Measurements from ENCODE around the gene DOC2B.

The DOC2B gene

DNA sequence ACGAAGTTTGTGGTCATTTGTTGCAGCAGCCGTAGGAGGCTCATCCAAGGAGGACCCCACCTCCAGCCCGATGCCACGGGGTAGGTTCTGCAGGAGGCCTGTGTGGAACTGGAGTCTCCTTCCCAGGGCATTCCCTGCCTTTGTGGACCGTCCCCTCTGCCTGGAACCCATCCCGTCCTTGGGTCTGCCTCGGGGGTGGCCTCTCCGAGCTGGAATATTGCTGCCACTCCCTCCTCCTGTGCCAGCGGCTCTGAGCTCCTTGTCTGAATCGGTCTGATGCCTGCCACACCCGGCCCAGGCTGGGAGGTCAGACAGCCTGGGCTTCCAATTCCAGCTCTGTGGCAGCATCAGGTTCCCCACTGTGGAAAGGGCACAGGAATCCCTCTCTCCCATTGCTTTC, 18.8 kb downstream of the DOC2B start:
- no peak for DNase-seq (ENCODE audit: low read depth)

DNA sequence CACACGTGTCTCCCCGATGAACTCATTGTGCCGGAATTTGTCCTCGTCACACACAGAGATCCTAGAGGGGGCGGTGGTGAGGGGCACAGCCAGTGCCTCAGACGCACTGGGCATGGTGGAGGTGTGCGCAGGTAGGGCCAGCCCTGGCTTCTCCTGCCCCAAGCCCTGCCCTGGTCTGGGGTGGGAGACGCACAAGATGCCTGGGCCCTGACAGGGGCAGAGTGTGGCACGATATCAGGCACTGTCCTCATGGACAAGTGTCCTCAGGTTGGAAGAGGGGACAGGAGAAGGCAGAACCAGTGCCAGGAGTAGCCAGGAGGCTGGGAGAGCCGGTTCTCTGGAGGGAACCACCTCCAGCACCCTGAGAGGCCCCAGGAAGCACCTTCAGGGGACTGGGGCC, 20.0 kb downstream of the DOC2B start:
- no peak for DNase-seq (ENCODE audit: low read depth)

DNA sequence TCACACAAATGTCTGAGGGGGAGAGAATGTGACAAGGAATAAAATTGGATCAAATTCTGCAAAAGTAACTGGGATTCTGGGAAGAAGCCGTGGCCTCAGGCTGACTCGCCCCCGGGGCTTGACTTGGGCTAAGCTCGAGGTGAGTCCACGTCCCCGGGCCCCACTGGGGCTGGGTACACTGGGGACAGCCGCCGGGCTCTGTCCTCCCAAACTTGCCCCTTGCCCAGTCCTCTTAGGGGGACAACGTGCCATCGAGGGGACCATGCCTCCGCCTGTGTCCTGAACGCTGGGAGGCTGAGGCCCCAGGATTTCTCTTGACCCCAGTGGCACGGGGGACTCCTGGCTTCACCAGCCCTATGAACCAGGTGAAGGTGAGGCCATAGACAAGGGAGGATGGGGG, 21.1 kb downstream of the DOC2B start:
- DNase-seq (ENCODE audit: low read depth) = no peak

DNA sequence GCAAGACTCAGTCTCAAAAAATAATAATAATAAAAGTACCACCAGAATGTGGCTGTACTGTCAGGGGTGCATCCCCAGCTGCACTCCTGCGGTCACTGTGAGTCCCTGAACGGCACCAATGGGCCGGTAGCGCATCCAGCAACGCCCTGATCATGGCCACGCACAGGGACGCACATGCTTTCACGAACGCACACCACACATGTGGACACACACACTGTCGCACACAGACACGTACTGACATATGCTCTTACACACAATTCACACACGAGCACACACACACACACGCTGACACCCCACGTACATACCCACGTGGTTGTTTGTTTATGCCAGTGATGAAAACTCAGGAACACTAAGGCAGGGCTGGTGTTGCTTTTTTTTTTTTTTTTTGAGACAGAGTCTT, 21.8 kb downstream of the DOC2B start:
- no peak for DNase-seq (ENCODE audit: low read depth)

DNA sequence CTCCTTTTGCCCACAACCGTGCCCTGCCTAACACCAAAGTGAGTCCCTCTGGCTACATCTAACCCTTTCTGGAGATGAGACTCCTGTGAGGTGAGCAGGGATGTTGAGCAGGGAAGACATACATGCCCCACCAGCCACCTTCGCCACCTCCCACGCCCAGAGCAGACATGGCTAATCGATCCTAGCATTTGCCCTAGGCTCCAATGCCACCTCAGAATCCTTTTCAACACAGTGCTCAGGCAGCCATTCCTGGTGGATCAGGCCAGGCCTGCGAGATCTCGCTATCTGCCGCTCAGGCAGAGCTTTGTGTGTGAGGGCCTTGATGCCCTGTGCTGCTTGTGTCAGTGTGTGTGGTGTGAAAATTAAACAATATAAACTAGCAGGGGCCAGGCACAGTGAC, 23.1 kb downstream of the DOC2B start:
- DNase-seq (ENCODE audit: low read depth) = no peak

DNA sequence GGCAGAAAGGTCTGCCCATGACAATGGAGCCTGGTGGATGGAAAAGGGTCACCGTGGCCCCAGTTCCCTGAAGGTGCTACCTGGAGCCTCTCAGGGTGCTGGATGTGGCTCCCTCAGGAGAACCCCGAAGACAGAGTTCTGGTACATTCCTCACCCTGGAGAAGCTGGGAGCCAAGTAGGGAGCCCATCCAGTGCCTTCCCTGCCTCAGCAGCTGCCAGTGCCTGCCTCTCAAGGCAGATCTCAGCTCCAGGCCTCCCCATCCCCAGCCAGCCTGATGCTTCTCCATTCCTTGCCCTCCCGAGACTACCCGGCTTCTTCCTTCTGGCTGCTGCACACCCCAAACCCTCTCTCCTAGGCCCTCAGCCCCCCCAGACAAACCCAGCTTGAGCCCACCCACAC, 23.5 kb downstream of the DOC2B start:
- DNase-seq (ENCODE audit: low read depth) = no peak

DNA sequence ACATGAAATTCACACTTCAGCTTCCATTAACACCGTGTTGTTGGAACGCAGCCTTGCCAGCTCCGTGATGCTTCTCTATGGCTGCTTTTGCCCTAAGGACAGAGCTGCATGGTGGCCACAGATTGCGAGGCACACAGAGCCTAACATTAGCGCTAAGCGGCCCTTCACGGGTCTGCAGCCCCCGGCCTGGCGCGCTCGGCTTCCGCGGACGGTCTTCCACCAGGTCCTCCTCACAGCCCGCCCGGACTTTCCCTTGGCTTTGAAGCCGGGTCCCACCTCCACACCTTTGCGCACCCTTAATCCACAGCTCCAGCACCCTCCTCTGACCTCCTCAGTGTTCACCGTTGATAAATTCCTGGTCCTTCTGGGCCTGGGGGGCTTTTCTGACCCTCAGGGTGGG, 24.5 kb downstream of the DOC2B start:
- no peak for DNase-seq (ENCODE audit: low read depth)

DNA sequence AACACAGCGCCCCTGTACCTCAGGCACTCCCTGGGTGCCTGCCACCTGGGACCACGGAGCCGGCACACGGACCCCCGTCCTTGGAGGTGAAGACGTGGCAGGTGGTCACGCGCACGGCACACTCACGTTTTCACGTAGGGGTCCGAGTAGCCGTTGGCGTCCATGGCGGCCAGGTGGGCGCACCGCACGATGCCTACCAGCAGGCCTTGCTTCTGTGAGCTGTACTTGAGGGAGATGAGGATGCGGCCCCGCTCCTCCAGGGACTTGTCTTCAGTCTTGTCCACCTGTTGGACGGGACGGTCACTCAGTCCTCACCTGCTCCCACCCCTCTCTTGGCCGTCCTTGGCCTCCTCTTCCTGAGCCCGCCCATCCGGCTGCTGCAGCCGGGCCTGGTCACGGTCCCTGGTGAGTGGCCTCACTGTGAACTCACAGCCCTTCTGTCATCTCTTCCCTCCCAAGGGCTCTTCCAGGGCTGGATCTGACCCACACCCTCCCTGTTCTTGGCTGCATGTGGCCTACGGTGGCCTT, 25.3 kb downstream of the DOC2B start:
- no peak for DNase-seq (ENCODE audit: low read depth)

DNA sequence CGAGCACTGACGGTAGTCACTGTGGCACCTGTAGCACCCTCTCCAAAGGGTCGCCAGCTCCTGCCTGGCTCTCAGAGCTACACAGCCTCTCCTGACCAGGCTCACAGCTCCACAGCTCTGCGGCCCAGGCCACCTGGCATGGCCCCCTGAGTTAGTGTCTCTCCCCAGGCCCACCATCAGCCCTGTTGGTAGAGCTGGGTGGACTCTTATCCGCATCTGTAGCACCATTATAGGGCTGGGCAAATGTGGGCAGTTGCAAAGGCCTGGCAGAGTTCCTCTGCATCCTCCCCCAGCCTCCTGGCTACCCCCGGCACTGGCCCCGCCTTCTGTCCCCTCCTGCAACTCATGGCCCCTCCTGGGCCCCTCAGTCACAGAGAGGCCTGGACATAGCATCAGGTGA, 25.9 kb downstream of the DOC2B start:
- no peak for DNase-seq (ENCODE audit: low read depth)

DNA sequence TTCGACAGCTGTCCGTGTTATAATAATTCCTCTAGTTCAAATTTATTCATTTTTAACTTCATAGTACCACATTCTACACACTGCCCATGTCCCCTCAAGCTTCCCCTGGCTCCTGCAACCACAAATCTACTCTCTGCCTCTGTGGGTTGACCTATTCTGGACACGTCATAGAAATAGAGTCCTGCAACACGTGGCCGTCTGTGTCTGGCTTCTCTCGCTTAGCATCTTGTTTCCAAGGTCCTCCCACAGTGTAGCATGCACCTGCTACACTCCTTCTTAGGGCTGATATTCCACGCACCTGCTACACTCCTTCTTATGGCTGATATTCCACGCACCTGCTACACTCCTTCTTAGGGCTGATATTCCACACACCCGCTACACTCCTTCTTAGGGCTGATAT, 27.6 kb downstream of the DOC2B start:
- no peak for DNase-seq (ENCODE audit: low read depth)

DNA sequence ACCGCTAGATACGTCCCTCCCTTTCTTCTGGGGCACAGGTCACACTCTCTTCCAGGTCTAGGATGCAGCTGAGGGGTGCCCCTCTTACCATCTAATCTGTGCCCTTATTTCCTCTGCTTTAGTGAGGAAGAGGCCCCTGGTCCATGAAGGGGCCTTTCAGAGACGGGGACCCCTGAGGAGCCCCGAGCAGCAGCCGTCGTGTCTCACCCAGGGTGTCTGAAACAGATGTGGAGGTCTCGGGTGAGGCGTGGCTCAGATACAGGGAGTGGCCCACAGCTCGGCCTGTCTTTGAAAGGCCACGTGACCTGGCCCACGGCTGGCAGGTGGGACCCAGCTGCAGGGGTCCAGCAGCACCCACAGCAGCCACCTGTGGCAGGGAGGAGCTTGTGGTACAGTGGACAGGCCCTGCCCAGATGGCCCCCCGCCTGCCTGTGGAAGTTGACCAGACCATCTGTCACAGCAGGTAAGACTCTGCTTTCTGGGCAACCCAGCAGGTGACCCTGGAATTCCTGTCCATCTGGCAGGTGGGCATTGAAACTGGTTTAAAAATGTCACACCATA, 28.5 kb downstream of the DOC2B start:
- no peak for DNase-seq (ENCODE audit: low read depth)

DNA sequence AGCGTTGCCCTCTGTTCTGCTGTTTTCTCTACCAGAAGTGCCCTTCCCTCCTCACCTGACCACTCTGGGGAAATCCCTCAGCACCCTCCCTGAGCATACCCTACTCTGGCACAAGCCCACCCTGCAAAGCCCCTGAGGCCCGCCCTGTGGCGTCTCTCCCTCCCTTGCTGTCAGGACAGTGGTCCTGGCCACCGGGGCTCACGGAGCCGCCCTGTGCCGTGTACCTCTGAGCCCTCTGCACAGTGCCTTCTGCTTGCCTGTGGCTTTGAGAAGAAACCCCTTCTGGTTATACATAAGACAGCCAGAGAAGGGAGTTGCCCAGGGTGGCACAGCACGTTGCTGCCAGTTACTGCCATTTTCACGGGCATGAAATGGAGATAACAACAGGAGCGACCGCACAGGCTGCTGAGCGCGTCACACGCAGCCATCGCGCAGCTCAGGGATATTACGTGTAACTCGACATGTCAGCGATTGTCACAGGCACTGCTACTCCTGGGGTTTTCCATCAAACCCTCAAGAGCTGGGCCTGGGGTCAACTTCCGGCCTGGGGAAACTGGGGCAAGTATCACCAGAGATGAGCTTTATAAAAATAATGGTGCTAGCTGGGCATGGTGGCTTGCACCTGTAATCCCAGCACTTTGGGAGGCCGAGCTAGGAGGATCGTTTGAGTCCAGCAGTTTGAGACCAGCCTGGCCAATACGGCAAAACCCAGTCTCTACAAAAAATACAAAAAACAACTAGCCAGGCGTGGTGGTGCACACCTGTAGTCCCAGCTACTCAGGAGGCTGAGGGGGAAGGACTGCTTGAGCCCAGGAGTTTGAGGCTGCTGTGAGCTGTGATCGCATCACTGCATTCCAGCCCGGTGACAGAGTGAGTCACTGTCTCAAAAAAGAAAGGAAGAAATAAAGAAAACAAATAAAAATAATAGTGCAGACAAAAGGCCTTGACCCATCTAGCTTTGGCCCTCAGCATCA, 29.3 kb downstream of the DOC2B start:
- no peak for DNase-seq (ENCODE audit: low read depth)

DNA sequence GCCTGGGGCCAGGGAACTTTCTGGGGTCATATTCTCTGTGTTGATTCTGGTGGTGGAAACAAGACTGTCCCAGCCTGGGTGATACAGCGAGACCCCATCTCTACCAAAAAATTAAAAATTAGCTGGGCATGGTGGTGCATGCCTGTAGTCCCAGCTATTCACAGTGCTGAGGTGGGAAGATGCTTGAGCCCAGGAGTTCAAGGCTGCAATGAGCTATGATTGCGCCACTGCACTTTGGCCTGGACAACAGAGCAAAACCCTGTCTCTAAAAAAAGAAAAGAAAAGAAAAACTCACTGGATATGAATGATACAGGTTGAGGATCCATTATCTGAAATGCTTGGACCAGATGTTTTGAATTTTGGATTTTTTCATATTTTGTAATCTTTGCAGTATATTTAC, 30.4 kb downstream of the DOC2B start:
- DNase-seq (ENCODE audit: low read depth) = no peak

DNA sequence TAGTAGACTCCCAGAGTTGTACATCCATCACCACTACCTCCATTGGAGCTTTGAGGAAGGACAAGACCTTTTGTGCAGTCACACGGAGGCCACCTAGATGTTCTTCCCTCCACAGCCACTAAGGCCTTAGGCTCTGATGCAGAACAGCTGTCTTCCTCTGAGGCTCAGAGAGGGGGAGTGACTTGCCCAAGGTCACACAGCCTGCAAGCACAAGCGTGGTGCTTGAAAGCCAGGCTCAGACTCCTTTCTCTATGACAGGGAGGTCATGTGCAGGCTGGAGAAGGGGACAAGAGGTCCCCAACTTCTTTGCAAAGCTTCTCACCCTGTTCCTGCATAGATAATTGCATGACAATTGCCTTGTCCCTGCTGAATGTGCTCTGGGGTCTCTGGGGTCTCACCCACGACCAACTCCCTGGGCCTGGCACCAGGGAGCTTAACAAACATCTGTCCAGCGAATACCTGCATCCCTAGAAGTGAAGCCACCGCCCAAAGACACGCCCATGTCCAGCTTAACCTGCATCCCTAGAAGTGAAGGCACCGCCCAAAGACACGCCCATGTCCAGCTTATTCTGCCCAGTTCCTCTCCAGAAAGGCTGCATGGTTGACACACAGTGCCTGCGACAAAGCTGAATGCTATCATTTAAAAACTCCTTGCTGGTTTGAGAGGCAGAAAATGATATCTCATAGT, 31.4 kb downstream of the DOC2B start:
- no peak for DNase-seq (ENCODE audit: low read depth)

DNA sequence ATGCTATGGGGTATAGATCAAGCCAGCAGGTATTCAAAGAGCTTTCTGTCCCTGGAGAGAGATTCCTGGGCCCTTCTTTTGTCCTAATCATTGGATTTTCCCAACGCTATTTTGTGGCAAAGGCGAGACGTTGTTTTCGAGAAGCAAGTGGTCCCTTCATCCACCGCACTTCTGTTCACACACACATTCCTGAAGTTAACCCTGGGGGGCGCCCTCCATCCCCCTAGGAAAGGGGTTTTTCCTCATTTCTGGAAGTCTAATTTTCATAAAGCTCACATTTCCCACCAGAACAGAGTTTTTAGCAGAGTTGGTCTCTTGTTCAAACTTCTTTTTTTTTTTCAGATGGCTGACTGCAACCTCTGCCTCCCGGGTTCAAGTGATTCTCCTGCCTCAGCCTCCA, 32.2 kb downstream of the DOC2B start:
- no peak for DNase-seq (ENCODE audit: low read depth)

DNA sequence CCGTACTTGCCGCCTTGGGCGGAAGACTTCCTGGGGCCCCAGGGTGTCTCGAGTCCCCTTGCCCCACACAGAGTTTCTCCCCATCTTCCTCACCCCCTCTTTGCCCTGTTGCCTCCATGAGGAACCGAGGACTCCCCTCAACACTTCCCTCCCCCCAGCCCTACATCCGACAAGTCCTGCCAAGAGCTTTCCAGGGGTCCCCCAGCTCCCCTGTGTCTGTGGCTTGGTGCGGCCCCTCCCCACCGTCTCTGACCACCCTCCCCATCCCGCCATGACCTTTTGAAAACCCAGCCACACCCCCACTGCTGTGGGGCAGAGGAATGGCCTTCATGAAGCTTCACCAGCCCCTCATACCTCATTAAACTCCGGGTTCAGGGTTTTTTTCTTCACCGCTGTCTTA, 32.7 kb downstream of the DOC2B start:
- no peak for DNase-seq (ENCODE audit: low read depth)

DNA sequence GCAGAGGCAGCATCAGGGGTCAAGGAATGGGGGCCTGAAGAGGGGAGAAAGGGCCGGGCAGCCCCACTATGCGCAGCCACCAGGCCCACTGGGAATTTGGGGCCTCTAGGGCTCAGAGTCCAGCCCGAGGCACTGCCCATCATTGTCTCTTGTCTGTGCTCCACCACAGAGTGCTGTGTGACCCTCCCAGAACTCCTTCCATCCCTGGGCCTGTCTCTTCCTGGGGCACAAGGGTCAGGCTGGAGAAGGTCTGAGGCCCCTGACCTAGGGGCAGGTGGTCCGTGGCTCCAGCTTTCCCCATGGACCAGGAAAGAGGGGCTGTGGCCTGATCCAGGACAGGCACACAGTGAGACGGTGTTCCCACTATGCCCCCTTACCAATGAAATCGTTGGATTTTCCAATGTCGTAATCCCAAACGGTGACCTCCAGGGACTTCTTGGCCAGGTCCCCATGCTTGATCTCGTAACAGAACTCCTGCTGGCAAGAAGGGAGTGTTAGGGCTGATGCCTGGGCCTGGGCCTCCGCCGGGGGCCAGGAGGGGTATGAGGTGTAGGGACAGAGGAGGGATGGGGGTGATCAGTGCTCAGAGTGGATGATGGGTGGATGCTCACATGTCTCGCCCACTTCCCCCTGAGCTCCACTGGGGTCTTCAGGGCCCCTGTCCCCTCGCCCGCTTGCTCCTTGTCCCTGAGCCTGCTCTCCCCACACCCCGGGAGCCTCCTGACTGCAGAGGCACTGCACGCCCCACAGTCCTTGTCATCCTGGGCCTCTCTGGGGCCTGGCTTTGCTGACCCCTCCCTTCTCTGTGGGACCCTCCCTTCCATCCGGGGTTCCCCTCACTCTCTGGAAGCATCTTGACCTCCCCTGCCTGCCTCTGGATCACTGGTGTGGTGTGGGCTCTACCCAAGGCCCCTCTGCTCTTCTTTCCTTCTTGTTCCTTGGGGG, 33.4 kb downstream of the DOC2B start:
- DNase-seq (ENCODE audit: low read depth) = no peak

DNA sequence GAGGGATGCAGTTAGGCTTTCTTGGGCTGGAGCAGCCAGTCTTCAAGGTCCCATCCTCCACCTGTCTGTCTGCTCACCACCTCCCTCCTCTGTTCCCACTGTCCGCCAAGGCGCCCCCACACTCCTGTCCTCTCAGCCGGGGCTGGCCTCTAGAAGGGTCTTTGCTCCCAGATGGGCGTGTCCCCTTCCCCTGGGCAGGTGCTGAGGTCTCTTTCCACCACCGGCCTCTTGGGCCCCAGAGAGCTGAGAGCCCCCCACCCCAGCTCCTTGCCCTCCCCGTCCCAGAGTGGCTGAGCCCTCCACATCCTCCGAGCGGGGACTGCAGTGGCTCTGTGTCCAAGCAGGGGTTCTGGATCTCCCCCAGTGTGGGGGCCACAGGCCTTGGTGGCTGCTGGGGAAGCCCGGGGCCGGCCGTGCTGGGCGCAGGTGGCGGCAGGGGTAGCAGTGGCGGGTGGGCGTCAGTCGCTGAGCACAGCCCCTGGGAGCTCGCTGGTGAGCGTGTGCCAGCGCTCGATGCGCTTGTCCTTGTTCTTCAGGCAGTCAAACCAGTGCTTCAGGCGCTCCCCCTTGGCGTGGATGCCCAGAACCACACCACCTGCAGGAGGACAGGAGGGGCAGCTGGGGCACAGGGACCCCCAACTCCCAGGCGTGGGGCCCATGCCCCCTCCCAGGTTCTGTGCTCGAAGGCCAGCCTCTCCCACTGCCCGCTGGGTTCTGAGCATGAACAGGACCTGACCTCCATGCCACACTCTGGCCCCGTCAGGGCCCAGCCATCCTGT, 34.3 kb downstream of the DOC2B start:
- no peak for DNase-seq (ENCODE audit: low read depth)

DNA sequence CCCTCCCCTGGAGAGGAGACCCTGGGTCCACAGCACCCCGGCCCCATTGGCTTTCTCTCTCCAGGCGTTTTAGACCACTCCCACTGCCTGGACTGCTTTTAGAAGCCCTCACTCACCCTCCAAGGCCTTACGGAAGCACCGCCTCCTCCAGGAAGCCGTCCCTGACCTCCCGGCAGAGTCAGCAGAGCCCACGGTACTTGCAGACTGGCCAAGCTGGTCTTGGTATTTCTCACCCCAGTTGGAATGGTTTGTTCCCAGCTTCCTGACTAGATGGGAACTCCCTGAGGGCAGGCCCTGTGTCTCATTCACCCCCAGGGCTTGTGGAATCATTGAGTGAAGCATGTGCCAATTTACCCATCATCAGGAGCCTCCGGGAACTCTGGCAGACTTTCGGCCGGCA, 34.9 kb downstream of the DOC2B start:
- DNase-seq (ENCODE audit: low read depth) = no peak

DNA sequence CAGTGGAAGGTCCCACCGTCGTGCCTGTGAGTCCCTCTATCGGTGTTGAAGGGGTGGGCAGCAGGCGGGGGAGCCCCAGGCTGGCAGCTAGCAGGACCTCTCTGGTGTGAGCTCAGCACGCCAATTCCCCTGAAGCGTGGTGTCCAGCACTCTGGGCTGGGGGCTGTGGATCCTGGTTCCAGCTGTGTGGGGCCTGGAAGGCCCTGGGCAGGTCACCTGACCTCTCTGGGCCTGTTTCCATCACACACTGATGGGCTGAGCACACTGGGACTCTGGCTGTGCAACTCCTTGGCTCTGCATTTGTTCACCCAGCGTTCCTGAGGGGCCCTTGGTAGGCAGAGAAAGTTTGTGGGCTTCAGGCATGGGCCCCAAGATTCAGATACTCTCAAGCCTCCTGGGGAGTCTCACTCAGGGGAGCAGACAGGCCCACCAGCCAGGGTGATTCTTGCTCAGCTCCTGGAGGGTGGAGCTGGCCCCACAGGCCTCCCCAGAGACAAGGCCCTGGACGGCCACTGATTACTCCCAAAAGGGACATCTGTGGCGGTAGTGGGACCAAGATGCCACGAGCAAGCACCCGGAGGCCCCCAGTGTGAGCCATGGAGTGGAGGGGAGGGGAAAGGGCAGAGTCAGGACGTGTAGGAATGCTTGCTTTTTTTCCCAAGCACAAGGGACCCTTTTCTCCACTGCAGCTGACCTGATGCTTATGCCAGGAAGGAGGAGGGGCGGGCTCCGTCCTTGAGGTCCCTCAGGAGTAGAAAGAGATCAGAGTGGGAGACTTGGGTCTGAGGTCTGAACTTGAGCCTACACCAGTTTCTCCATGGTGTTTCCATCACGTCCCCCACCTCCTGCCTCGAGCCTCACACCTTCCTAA, 35.5 kb downstream of the DOC2B start:
- no peak for DNase-seq (ENCODE audit: low read depth)
